ENCODE results near the gene CUL5.

Gene CUL5

DNA sequence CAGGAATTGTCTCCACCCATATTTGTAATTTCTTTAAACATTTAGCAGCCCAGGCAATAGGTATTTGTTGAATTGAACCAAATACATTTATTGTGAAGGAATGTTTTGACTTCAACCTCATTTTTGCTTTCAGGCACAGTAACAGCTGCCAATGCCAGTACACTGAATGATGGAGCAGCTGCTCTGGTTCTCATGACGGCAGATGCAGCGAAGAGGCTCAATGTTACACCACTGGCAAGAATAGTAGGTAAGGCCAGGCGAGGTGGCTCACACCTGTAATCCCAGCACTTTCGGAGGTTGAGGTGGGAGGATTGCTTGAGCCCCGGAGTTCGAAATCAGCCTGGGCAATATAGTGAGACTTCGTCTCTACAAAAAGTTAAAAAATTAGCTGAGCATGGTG is 133.6 kb downstream of the CUL5 start:
- no peaks in the 10 kb centered on the region for H3K27me3 ChIP-seq (ENCODE audit: control insufficient read depth, low read length)
- H3K4me1 ChIP-seq (ENCODE audit: control insufficient read depth, low read length) = no peaks in the 10 kb centered on the region
- peaks cover 68% of the 10 kb centered on the region for H3K36me3 ChIP-seq (ENCODE audit: control insufficient read depth, low read length)
- TF ChIP-seq, protein P1, sequence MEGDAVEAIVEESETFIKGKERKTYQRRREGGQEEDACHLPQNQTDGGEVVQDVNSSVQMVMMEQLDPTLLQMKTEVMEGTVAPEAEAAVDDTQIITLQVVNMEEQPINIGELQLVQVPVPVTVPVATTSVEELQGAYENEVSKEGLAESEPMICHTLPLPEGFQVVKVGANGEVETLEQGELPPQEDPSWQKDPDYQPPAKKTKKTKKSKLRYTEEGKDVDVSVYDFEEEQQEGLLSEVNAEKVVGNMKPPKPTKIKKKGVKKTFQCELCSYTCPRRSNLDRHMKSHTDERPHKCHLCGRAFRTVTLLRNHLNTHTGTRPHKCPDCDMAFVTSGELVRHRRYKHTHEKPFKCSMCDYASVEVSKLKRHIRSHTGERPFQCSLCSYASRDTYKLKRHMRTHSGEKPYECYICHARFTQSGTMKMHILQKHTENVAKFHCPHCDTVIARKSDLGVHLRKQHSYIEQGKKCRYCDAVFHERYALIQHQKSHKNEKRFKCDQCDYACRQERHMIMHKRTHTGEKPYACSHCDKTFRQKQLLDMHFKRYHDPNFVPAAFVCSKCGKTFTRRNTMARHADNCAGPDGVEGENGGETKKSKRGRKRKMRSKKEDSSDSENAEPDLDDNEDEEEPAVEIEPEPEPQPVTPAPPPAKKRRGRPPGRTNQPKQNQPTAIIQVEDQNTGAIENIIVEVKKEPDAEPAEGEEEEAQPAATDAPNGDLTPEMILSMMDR (IDR thresholded peaks at IDR 0.05; ENCODE audit: low read depth, low read length, poor library complexity, severe bottlenecking) = no peak
- no peak for TF ChIP-seq EZH2phosphoT487 (IDR thresholded peaks at IDR 0.05; ENCODE audit: borderline replicate concordance, low read length)
- no peaks in the 10 kb centered on the region for H3K9me2 ChIP-seq (replicated peaks; ENCODE audit: control insufficient read depth, low read length)
- H3K79me2 ChIP-seq (ENCODE audit: control insufficient read depth, low read length) = no peaks in the 10 kb centered on the region
- no peaks in the 10 kb centered on the region for H3K9me3 ChIP-seq (ENCODE audit: control insufficient read depth, insufficient read depth, low read length)
- peaks cover 5% of the 10 kb centered on the region; the same call in 1 of the 2 replicates for H3F3A ChIP-seq (ENCODE audit: control insufficient read depth, insufficient read depth)
- H4K20me1 ChIP-seq (ENCODE audit: control insufficient read depth, insufficient read depth, low read depth, low read length) = no peaks in the 10 kb centered on the region
- no peak overlapping the region for H3K4me2 ChIP-seq (ENCODE audit: low read length)
- no peak overlapping the region for H3K27ac ChIP-seq (ENCODE audit: low read depth, low read length)
- H3K4me3 ChIP-seq (ENCODE audit: low read length) = no peak overlapping the region

DNA sequence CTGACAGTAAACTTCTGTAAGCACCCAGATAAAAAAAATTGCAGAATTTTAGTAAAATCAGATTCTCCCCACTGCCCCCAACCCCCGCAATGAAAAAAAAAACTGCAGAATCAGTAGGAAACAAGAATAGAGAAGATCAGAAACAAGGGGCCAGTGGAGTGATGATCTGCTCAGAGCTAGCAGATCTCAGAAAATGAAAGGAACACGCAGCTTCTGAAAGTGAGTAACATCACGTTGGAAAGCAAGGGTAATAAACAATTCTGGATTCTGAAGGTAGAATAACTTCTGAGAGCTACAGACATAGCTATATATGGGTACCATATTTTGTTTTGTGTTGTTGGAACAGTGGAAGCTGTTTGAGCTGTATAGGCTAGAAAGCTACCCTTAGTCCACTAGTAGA is 135.9 kb downstream of the CUL5 start:
- Histone ChIP-seq H3F3A (ENCODE audit: control insufficient read depth, insufficient read depth) (peaks cover 3% of the 10 kb centered on the region; the same call in 1 of the 2 replicates), H3K79me2 (ENCODE audit: control insufficient read depth, low read length) (no peaks in the 10 kb centered on the region), H3K4me2 (ENCODE audit: low read length) (no peak overlapping the region), H3K27ac (ENCODE audit: low read depth, low read length) (no peak overlapping the region), H4K20me1 (ENCODE audit: control insufficient read depth, insufficient read depth, low read depth, low read length) (no peaks in the 10 kb centered on the region), H3K27me3 (ENCODE audit: control insufficient read depth, low read length) (no peaks in the 10 kb centered on the region), H3K4me1 (ENCODE audit: control insufficient read depth, low read length) (no peaks in the 10 kb centered on the region), H3K4me3 (ENCODE audit: low read length) (no peak overlapping the region), H3K9me2 (replicated peaks; ENCODE audit: control insufficient read depth, low read length) (no peaks in the 10 kb centered on the region), H3K36me3 (ENCODE audit: control insufficient read depth, low read length) (peaks cover 83% of the 10 kb centered on the region), H3K9me3 (ENCODE audit: control insufficient read depth, insufficient read depth, low read length) (no peaks in the 10 kb centered on the region)
- no peak for TF ChIP-seq EZH2phosphoT487 (IDR thresholded peaks at IDR 0.05; ENCODE audit: borderline replicate concordance, low read length)
- TF ChIP-seq, protein P1 (IDR thresholded peaks at IDR 0.05; ENCODE audit: low read depth, low read length, poor library complexity, severe bottlenecking) = no peak

DNA sequence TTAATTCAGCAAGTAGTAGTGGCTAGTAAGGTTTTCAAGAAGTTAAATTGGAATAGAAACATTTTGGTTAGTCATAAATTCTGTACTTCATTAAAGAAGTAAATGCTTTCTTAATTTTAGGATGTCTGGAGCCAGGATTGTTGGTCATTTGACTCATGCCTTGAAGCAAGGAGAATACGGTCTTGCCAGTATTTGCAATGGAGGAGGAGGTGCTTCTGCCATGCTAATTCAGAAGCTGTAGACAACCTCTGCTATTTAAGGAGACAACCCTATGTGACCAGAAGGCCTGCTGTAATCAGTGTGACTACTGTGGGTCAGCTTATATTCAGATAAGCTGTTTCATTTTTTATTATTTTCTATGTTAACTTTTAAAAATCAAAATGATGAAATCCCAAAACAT is 138.5 kb downstream of the CUL5 start:
- peaks cover 95% of the 10 kb centered on the region for H3K36me3 ChIP-seq (ENCODE audit: control insufficient read depth, low read length)

More for the DNA sequence above, 138.5 kb downstream of the CUL5 start:
- no peaks in the 10 kb centered on the region for H3K79me2 ChIP-seq (ENCODE audit: control insufficient read depth, low read length)
- H3K27me3 ChIP-seq (ENCODE audit: control insufficient read depth, low read length) = no peaks in the 10 kb centered on the region
- H3K9me2 ChIP-seq (replicated peaks; ENCODE audit: control insufficient read depth, low read length) = no peaks in the 10 kb centered on the region
- H3K27ac ChIP-seq (ENCODE audit: low read depth, low read length) = no peak overlapping the region
- H3F3A ChIP-seq (ENCODE audit: control insufficient read depth, insufficient read depth) = no peaks in the 10 kb centered on the region; the same call in 1 of the 2 replicates
- H3K4me2 ChIP-seq (ENCODE audit: low read length) = no peak overlapping the region
- H3K4me3 ChIP-seq (ENCODE audit: low read length) = no peak overlapping the region
- no peaks in the 10 kb centered on the region for H3K4me1 ChIP-seq (ENCODE audit: control insufficient read depth, low read length)
- H4K20me1 ChIP-seq (ENCODE audit: control insufficient read depth, insufficient read depth, low read depth, low read length) = no peaks in the 10 kb centered on the region
- no peak for TF ChIP-seq EZH2phosphoT487 (IDR thresholded peaks at IDR 0.05; ENCODE audit: borderline replicate concordance, low read length)
- TF ChIP-seq, protein P1 (IDR thresholded peaks at IDR 0.05; ENCODE audit: low read depth, low read length, poor library complexity, severe bottlenecking) = no peak
- no peaks in the 10 kb centered on the region for H3K9me3 ChIP-seq (ENCODE audit: control insufficient read depth, insufficient read depth, low read length)

Data from DOHH2 (cell line).